Gastroesophageal sphincter (tissue), 3 donors: ENCODE measurements around the gene AFM.

Experiments
- EP300 ChIP-seq: sonication (generic); formaldehyde crosslinking; IDR thresholded peaks from one replicate; pipeline ENCODE4 v1.6.1; 2017; ENCODE audit warnings: antibody characterized with exemption, mild to moderate bottlenecking
- POLR2A ChIP-seq, 2 donors: fragments of 450-650 bp; IDR thresholded peaks; one replicate each; pipeline ENCODE4 v1.6.1; 2017; ENCODE audit warnings: antibody characterized with exemption in 2 of 2, mild to moderate bottlenecking in 2 of 2, moderate library complexity in 1 of 2
- TF ChIP-seq, protein P1 (sequence below), 4 experiments: fragments of 200-600 bp in 2 of 4; fragments of 450-650 bp in 2 of 4; sonication (generic) in 1 of 4; IDR thresholded peaks; one replicate each; pipeline ENCODE4 v1.5.1; 2017 to 2019; ENCODE audit warnings: antibody characterized with exemption in 4 of 4, mild to moderate bottlenecking in 2 of 4, moderate library complexity in 2 of 4

DNA sequence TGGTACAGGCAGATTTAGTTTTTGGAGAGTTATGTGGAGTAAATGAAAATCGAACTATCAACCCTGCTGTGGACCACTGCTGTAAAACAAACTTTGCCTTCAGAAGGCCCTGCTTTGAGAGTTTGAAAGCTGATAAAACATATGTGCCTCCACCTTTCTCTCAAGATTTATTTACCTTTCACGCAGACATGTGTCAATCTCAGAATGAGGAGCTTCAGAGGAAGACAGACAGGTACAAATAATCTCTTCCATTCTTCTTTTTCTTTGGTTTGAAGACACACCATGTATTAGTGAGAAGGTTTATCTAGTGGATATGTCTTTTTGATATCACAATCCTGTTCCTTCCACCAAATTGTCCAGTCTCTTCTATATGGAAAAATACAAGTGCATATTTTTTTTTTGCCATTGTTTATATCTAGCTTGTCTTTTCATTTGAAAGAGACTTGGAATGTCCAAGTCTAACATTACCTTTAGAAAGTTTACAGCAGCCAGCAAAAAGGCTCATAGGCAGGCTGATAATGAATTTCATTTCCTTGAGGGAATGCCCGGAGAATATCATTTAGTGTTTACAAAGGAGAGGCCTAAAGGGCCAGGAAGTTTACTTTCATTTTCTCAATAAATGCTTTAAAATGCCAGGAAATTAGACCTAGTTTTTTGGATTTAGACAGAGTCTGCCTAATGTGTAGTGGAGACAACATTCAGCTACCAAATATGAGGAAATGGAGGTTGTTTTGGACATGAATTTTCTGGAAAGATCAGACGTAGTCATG is 18.6 kb downstream of the AFM start:
- TF ChIP-seq, protein P1, sequence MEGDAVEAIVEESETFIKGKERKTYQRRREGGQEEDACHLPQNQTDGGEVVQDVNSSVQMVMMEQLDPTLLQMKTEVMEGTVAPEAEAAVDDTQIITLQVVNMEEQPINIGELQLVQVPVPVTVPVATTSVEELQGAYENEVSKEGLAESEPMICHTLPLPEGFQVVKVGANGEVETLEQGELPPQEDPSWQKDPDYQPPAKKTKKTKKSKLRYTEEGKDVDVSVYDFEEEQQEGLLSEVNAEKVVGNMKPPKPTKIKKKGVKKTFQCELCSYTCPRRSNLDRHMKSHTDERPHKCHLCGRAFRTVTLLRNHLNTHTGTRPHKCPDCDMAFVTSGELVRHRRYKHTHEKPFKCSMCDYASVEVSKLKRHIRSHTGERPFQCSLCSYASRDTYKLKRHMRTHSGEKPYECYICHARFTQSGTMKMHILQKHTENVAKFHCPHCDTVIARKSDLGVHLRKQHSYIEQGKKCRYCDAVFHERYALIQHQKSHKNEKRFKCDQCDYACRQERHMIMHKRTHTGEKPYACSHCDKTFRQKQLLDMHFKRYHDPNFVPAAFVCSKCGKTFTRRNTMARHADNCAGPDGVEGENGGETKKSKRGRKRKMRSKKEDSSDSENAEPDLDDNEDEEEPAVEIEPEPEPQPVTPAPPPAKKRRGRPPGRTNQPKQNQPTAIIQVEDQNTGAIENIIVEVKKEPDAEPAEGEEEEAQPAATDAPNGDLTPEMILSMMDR (IDR thresholded peaks at IDR 0.05) = no peak
- TF ChIP-seq POLR2A (IDR thresholded peaks at IDR 0.05) = no peak
- TF ChIP-seq EP300 = no peak
